HG03520 (cell line): ENCODE data around the gene NUBP2.

Experiments
- ATAC-seq: cut with Tn5 transposase; IDR thresholded peaks from one replicate; pipeline ENCODE4 v1.9.1; 2021; ENCODE audit warnings: mild to moderate bottlenecking, moderate library complexity; ENCODE audit not compliant: unreplicated experiment

NUBP2 gene

DNA sequence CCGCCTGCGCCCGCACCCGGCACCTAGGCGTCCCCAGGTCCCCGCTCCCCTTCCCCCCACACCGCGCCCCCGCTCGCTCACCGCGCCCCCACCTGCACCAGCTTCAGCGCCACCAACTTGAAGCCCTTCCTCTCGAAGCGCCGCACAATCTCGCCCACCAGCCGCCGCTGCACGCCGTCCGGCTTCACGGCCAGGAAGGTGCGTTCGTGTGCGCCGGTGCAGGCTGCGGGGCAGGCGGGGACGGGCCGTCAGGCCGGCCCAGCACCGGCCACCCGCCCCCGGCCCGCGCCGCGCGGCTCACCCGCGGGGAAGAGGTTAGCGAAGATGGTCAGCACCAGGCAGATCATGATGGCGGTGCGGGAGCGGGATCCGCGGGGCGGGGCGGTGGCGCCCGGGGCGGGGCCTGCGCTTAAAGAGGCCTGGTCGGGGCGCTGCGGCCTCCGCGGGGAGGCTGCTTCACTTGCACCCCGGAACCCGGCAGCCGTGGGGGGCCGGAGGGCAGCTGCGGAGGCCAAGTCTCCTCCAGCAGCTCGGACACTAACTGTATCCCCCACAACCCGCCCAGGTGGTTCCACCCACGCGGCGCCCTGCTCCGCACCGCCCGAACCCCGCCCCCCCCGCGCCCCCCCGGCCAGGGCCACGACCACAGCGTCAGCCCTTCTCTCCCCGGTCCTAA is 11.4 kb upstream of the NUBP2 start, which contains the start of gene NME3:
Gene NME3, minus strand, starts transcription at position 356 of the 676 bp plus-strand sequence. Its CDS starts 9 bp downstream, at position 347.
- no peak for ATAC-seq

- no peak for ATAC-seq
Observed at GRCh38 chr16:1771864-1772361, 10.8 kb upstream of the NUBP2 start.

- no peak for ATAC-seq
Observed at GRCh38 chr16:1772362-1772907, 10.3 kb upstream of the NUBP2 start, which contains the start of gene EME2. Gene EME2, plus strand, starts transcription at chr16:1772810. Its CDS starts 418 bp downstream, at chr16:1773228.

- no peak for ATAC-seq
Observed at GRCh38 chr16:1772908-1773702, 9.7 kb upstream of the NUBP2 start, which contains the start of gene MRPS34. Gene MRPS34, minus strand, starts transcription at chr16:1773134. Its CDS starts 15 bp downstream, at chr16:1773119.

- ATAC-seq, result no peak
Observed at GRCh38 chr16:1773703-1774447, 8.9 kb upstream of the NUBP2 start.

DNA sequence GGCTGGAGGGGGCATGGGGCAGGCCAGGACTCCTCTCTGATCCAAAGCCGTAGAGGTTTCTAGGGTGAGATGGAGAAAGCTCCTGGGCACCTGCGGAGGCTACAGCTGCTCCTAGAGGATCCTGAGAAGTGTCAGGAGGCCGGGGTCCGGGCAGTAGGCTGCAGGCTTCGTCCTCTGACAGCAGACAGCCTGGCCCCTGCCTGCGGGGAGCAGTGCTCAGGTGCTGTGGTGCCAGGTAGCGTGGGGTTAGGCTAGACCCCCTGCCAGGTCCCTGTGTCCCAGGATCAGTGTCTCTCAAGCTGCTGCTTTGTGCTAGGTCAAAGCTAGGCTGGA is 8.3 kb upstream of the NUBP2 start:
- ATAC-seq, result no peak

GRCh38 chr16:1775006-1775845 is 7.5 kb upstream of the NUBP2 start:
- no peak for ATAC-seq

GRCh38 chr16:1775846-1776671 is 6.7 kb upstream of the NUBP2 start:
- no peak for ATAC-seq

DNA sequence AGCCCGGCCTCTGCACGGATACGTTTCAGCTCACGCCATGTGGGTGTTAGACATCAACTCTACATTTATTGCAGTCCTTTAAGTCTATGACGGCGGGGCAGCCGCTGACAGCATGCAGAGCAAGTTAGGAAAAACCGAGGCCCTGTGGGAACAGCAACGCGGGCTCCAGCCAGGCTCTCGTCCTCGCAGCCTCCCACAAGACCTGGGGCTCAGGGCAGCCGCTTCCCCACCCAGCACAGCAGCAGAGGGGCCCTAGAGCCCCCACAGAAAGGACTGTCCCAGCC is 6.1 kb upstream of the NUBP2 start:
- ATAC-seq, result no peak

- ATAC-seq, result no peak
Observed at GRCh38 chr16:1776991-1777374, 5.8 kb upstream of the NUBP2 start.

DNA sequence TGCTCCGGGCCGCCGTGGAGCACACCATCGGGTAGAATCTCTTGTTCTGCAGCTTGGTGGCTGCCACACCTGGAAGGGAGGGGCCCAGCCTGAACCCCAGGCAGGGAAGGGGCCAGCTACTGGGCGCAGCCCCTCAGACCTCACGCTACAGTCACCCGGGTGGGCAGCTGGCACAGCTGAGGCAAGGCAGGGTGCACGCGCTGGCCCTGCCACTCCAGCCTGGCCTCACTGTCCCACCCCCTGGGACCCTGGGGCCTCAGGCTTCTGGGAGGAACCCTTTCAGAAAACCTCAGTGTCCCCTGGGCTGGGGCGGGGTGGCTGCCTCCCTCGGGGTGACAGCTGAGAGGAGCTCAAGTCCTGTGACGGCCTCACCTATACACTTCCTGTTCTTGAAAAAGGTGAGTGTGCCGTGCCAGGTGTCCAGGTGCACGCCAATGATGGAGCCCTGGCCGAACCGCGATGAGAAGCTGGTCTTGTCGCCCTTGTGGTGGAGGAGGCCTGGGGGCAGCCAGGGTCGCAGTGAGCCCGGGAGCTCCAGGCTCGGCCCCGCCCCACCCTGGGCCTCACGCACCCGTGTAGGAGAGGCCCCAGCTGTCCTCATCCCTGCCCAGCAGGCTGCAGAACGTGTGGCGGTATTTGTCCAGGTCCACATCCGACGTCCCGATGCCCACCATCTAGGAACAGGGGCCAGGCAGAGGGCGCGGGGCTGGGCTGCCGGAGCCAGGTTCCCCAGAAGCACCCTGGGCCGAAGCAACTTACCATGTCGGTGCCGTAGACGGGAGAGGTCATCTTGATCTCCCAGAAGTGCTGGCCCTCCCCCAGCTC is 5.2 kb upstream of the NUBP2 start:
- ATAC-seq, result no peak

- ATAC-seq, result no peak
Observed at GRCh38 chr16:1778200-1779179, 4.3 kb upstream of the NUBP2 start.

DNA sequence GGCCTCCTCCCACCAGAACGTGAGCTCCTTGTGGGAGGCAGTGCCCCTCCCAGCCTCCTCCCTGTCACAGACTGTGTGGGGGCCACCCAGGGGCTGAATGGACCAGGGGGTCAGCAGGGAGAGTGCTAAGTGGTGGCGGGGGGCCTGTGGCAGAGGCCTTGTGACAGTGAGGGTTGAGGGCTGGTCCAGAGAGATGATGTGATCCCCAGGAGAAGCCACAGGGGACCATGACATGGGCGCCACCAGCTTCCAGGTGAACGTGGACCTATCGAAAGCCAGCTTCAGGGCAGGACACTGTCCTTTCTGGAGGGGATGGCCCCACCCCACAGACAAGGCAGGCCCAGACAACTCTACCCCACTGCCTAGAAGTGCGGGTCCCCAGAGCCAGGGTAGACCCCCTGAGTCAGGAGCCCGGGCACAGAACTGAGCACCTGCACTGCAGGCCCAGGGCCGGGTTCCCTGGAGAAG is 3.5 kb upstream of the NUBP2 start:
- ATAC-seq, result no peak

DNA sequence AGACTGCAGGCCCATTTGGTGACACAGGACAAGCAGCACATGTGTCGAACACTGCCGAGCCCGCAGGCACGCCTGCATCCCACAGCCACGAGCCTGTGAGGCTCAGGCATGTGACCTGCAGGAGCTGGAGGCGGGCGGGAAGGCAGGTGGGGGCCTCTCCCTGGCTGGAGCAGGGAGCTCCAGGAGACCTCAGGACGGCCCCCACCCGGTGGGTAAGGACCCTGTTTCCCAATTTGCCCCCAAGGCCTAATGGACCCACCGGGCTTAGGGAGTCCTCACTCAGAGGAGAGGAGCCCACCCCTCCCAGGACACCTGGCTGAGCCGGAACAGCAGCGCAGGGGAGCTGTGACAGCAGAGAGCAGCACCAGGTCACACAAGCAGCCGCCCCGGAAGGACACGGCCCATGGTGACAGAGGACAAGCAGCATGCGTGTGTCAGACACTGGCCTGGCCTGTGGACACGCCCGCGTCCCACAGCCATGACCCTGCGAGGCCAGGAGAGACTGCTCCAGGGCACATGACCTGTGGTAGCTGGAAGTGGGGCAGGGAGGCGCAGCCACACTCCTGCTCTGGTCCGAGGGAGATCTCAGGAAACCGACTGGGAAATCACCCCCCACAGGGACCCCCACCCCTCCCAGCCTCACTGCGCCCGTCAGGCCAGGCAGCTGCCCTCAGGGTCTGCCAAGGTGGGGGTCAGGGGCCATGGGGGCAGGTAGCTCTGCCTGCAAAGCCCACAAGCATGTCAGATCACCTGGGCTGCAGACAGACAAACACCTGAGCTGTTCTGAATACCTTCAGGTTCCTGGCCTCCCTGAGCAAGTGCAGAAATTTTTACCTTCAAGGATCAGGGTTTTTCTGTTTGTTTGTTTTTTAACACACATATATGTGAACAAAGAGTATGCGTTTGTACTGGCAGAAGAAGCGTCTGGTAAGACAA is 2.8 kb upstream of the NUBP2 start:
- ATAC-seq, result no peak

DNA sequence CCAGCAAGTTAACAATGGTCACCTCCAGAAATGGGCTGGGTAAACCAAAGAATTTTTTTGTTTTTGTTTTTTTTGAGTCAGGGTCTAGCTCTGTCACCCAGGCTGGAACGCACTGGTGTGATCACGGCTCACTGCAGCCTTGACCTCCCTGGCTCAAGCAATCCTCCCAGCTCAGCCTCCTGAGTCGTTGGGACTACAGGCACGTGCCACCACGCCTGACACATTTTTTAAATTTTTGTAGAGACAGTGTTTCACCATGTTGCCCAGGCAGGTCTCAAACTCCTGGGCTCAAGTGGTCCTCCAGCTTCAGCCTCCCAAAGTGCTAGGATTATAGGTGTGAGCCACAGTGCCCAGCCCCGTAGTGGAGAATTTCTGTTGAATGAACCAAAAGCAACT is 2.1 kb upstream of the NUBP2 start:
- no peak for ATAC-seq

DNA sequence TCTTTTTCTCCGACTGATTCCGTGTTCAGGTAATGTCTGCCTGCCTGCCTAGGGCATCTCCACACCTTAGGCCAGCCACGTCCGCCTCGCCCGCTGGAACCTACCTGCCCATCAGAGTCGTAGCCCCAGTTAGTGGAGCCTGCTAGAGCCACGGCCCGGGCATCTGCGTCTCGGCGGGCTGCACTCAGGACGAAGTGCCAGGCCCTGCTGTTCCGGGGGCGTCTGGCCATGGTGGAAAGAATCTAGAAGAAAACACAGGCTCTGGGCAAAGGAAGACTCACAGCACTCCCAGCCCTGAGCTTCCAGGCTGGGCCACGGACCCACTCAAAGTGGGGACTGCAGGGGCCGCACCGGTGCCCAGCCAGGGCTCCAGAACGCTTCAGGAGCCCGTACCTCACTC is 1.5 kb upstream of the NUBP2 start:
- no peak for ATAC-seq
